GM12878 (cell line): ENCODE results near the gene RASAL2. TPM values are rescaled to one million over a fixed set of nuclear protein-coding genes. Genes with fewer than 3 reads are reported as not detected.

Experiments used
- ATAC-seq: fragments of 200-7000 bp; cut with Tn5 transposase; 3 replicates; pipeline ENCODE4 v1.9.1; 2020; ENCODE audit warnings: mild to moderate bottlenecking, moderate library complexity
- BruUV-seq: library from RNA; stranded (reverse); fragments of 400-500 nt; replicated peaks from 2 replicates; lab custom pipeline; 2021; lab: Mats Ljungman, UMichigan
- CTCF ChIA-PET: fragments of 300-600 bp; sonication (Branson Sonifier 250); formaldehyde crosslinking; extraction: SDS; loops from one replicate; lab custom pipeline; 2021; ENCODE audit warnings: inconsistent platforms; lab: Yijun Ruan, JAX
- POLR2A ChIA-PET: fragments of 350-600 bp; formaldehyde crosslinking; extraction: SDS; loops from one replicate; lab custom pipeline; 2021; ENCODE audit warnings: inconsistent platforms; lab: Charles Lee
- RAD21 ChIA-PET: fragments of 300-600 bp; sonication (Branson Sonifier 250); formaldehyde crosslinking; loops from one replicate; lab custom pipeline; 2023; ENCODE audit warnings: antibody characterized with exemption; ENCODE audit not compliant: unreplicated experiment; lab: Charles Lee
- SMC1A ChIA-PET: fragments of 300-600 bp; sonication (Branson Sonifier 250); formaldehyde crosslinking; loops from one replicate; lab custom pipeline; 2023; ENCODE audit not compliant: unreplicated experiment, uncharacterized antibody; lab: Charles Lee
- DNase-seq: peaks from one replicate; pipeline ENCODE4 v3.0.0-alpha.2; 2011; ENCODE audit warnings: low read depth, low spot score
- FAIRE-seq: peaks from 3 replicates; lab custom pipeline; 2011; peaks lifted over from hg19 to GRCh38; lab: Jason Lieb, UNC
- H2AFZ ChIP-seq: 2 replicates; pipeline ENCODE4 v1.6.0; 2011; ENCODE audit warnings: low read depth, low read length, control low read depth; ENCODE audit not compliant: control insufficient read depth
- H3K27ac ChIP-seq: 2 replicates; pipeline ENCODE4 v1.5.1; 2011; ENCODE audit warnings: control low read depth; ENCODE audit not compliant: control insufficient read depth, insufficient read depth
- H3K27me3 ChIP-seq, 2 experiments: replicated peaks in 1 of 2; 2 replicates each; pipeline versions ENCODE4 v1.6.0 to v1.6.1; 2011; ENCODE audit warnings: low read length in 1 of 2; ENCODE audit not compliant: control insufficient read depth in 2 of 2, insufficient read depth in 2 of 2
- H3K36me3 ChIP-seq, 2 experiments: 2 replicates each; pipeline ENCODE4 v1.5.1; 2011; ENCODE audit warnings: low read length in 1 of 2; ENCODE audit not compliant: control insufficient read depth in 2 of 2, insufficient read depth in 2 of 2
- H3K4me1 ChIP-seq: 2 replicates; pipeline ENCODE4 v1.6.1; 2011; ENCODE audit warnings: mild to moderate bottlenecking, low read length, moderate library complexity, mixed read lengths; ENCODE audit not compliant: control insufficient read depth, insufficient read depth
- H3K4me2 ChIP-seq: 2 replicates; pipeline ENCODE4 v1.6.0; 2011; ENCODE audit warnings: control low read depth; ENCODE audit not compliant: control insufficient read depth, insufficient read depth
- H3K4me3 ChIP-seq: fragments of 200-600 bp; sonication (generic); 2 replicates; pipeline ENCODE4 v1.5.1; 2016
- H3K79me2 ChIP-seq: 2 replicates; pipeline ENCODE4 v1.6.0; 2011; ENCODE audit warnings: low read length; ENCODE audit not compliant: control insufficient read depth, insufficient read depth
- H3K9ac ChIP-seq: 2 replicates; pipeline ENCODE4 v1.8.0; 2011; ENCODE audit warnings: low read length, control low read depth, mixed read lengths; ENCODE audit not compliant: control insufficient read depth, insufficient read depth
- H3K9me3 ChIP-seq: replicated peaks from 3 replicates; pipeline ENCODE4 v1.5.1; 2011; ENCODE audit warnings: mild to moderate bottlenecking, low read length; ENCODE audit not compliant: control insufficient read depth, insufficient read depth
- H4K20me1 ChIP-seq: 2 replicates; pipeline ENCODE4 v1.6.0; 2011; ENCODE audit not compliant: control insufficient read depth, insufficient read depth
- BCL11A ChIP-seq: IDR thresholded peaks from 2 replicates; pipeline ENCODE4 v1.6.1; 2011; ENCODE audit warnings: low read depth, low read length
- BMI1 ChIP-seq: fragments of 450-650 bp; IDR thresholded peaks from 2 replicates; pipeline ENCODE4 v1.6.1; 2016; ENCODE audit warnings: mild to moderate bottlenecking, moderate library complexity, borderline replicate concordance
- IKZF2 ChIP-seq, 2 experiments: fragments of 450-650 bp; IDR thresholded peaks; 2 replicates each; pipeline ENCODE4 v1.6.1; 2017; ENCODE audit warnings: mild to moderate bottlenecking in 2 of 2, moderate library complexity in 2 of 2
- MTA3 ChIP-seq: IDR thresholded peaks from 2 replicates; pipeline ENCODE4 v1.6.1; 2012; ENCODE audit warnings: low read length, inconsistent platforms, borderline replicate concordance
- NR2C1 ChIP-seq: fragments of 450-650 bp; IDR thresholded peaks from 2 replicates; pipeline ENCODE4 v1.6.1; 2017; ENCODE audit warnings: antibody characterized with exemption, mild to moderate bottlenecking, moderate library complexity
- WGBS: methylation state at CpG from one replicate; pipeline ENCODE4 v1.1.6; 2016; ENCODE audit warnings: low lambda C conversion rate; ENCODE audit not compliant: insufficient replicate concordance, insufficient coverage; ENCODE audit errors: missing lambda C conversion rate; 5-methylcytosine and 5-hydroxymethylcytosine counted together
- in situ Hi-C: fragments of 300-500 bp; cut with MboI; formaldehyde crosslinking; loops from 9 replicates; pipeline ENCODE4 v1.14.3; 2018; ENCODE audit warnings: mixed read lengths
- intact Hi-C: fragments of 100-400 bp; cut with micrococcal nuclease; formaldehyde crosslinking; loops from one replicate; pipeline ENCODE4 v1.14.2; 2022; ENCODE audit not compliant: unreplicated experiment
- polyA plus RNA-seq, 11 experiments: library from polyadenylated mRNA; depleted of rRNA in 4 of 11; unstranded in 6 of 11; stranded (reverse) in 5 of 11; fragments of >200 nt; fragmentation: Nextera tagmentation in 4 of 11; fragmentation: Illumina TruSeq in 1 of 11; extraction: Ambion mirVana in 4 of 11; extraction: Trizol in 1 of 11; gene quantifications; 1 replicate in 1 of 11; 2 replicates in 10 of 11; pipeline versions ENCODE4 v1.2.1 to v1.2.3, GENCODE V29; 2011 to 2016; ENCODE audit warnings: inconsistent platforms in 2 of 11, missing spikeins in 2 of 11, low read depth in 1 of 11
- total RNA-seq, 4 experiments: library from RNA; depleted of rRNA in 3 of 4; stranded (reverse); fragments of >200 nt in 3 of 4; fragmentation: Illumina TruSeq in 1 of 4; extraction: Trizol in 1 of 4; gene quantifications; 2 replicates each; pipeline versions ENCODE4 v1.2.1 to v1.2.3, GENCODE V29; 2013 to 2021
- TF ChIP-seq, protein P1 (sequence below): IDR thresholded peaks from 2 replicates; pipeline ENCODE4 v1.6.1; 2012; ENCODE audit warnings: low read depth, low read length, improper control_type of control experiment

The RASAL2 gene
- total and polyA plus RNA-seq, 10 of the 15 experiments (the other 5 are each of a cell fraction or from before 2014, with no cell fraction given): 0.02 to 6.9 (median 0.17) TPM; not detected in 1

DNA sequence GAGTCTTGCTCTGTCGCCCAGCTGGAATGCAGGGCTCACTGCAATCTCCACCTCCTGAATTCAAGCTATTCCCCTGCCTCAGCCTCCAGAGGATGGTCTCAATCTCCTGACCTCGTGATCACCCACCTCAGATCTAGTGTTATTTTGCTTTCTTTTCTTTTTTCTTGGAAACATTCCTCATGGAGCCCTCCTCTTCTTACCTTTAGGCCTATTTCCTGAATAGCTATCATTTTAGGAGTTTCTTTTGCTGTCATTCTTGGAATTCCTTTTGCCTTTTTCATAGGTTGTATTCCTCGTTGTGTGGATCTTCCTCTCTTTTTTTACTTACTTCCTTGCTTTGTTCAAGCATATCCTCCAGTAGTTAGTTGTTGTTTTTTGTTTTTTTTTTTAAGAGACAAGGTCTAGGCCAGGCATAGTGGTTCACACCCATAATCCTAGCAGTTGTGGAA is 173.8 kb downstream of the RASAL2 start (continued):
- TF ChIP-seq, protein P1, sequence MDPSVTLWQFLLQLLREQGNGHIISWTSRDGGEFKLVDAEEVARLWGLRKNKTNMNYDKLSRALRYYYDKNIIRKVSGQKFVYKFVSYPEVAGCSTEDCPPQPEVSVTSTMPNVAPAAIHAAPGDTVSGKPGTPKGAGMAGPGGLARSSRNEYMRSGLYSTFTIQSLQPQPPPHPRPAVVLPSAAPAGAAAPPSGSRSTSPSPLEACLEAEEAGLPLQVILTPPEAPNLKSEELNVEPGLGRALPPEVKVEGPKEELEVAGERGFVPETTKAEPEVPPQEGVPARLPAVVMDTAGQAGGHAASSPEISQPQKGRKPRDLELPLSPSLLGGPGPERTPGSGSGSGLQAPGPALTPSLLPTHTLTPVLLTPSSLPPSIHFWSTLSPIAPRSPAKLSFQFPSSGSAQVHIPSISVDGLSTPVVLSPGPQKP: no peak
- TF ChIP-seq MTA3: no peak
- TF ChIP-seq BCL11A: no peak
- no peak for TF ChIP-seq IKZF2 (IDR thresholded peaks at IDR 0.05)

DNA sequence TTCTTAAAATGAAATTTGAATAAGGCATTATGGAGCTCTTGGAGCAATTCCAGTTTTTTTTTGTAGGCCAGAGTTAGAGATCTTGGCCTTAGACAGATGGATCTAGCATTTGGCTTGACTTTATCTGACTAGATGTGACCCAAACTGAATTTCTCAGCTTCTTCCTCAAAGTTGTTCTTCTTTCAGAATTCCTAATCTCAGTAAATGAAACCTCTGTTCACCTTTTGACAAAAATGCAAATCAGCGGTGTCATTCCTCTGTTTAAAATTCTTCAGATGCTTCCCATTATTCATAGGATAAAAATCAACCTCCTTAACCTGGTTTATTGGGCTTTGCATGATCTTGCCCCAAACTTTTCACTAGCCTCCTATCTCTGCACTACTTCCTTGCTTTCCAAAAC is 177.6 kb downstream of the RASAL2 start:
- ChIA-PET POLR2A (no interaction called here), RAD21 (no interaction called here), SMC1A (no interaction called here), CTCF (interaction anchor here (1.1 to 2.8 kb wide), 4 partner anchors 10 to 58 kb away, joined by 3 to 12 read pairs (median 4); no protein-coding TSS in a partner anchor)
- no peak for DNase-seq
- no peaks in the 10 kb centered on the region for H4K20me1 ChIP-seq
- no peaks in the 10 kb centered on the region for H3K9me3 ChIP-seq
- no peaks in the 10 kb centered on the region for H3K79me2 ChIP-seq
- no peak overlapping the region for H3K9ac ChIP-seq
- H3K4me1 ChIP-seq: no peaks in the 10 kb centered on the region
- TF ChIP-seq BMI1 (no peak), NR2C1 (no peak)
- ATAC-seq: no peak
- in situ Hi-C loops: no loop called here
- WGBS: 65% methylated on average over 1 of the region's 1 CpG
- FAIRE-seq: no peak
- H3K4me3 ChIP-seq: no peak overlapping the region
- no TSS peak for BruUV-seq
- no peaks in the 10 kb centered on the region for H3K27me3 ChIP-seq
- no peak overlapping the region for H2AFZ ChIP-seq
- H3K27ac ChIP-seq: no peak overlapping the region
- no peak overlapping the region for H3K4me2 ChIP-seq
- no peaks in the 10 kb centered on the region for H3K36me3 ChIP-seq
- intact Hi-C loops: no loop called here
